Retinal pigment epithelial cell (primary cell): ENCODE data around the gene TMEM163.
"Not testable (repeated sequence)": the region's sequence is repeated elsewhere in the genome, so short reads cannot be mapped to it uniquely, and the experiment has no call there.

Source experiments
- DNase-seq: peaks from one replicate; pipeline ENCODE4 v3.0.0-alpha.2; 2010; ENCODE audit warnings: low read depth
- H3K4me3 ChIP-seq: 2 replicates; pipeline ENCODE4 v1.5.1; 2011; ENCODE audit warnings: mild to moderate bottlenecking, low read length, control low read depth, moderate library complexity
- CTCF ChIP-seq: conservative IDR thresholded peaks from 2 replicates; pipeline ENCODE4 v1.5.1; 2011; ENCODE audit warnings: low read depth, low read length, control low read depth, inconsistent platforms

The TMEM163 gene

GRCh38 chr2:134619250-134619649, 99.5 kb downstream of the TMEM163 start:
- no peak overlapping the region for H3K4me3 ChIP-seq
- DNase-seq: no peak
- no peak for TF ChIP-seq CTCF

- H3K4me3 ChIP-seq, DNase-seq: not testable (repeated sequence)
Observed at GRCh38 chr2:134615480-134615879, 103.3 kb downstream of the TMEM163 start.

GRCh38 chr2:134611316-134611715, 107.5 kb downstream of the TMEM163 start:
- TF ChIP-seq CTCF: no peak
- H3K4me3 ChIP-seq: no peak overlapping the region
- no peak for DNase-seq

GRCh38 chr2:134610871-134611270, 107.9 kb downstream of the TMEM163 start:
- DNase-seq: no peak
- TF ChIP-seq CTCF: no peak

GRCh38 chr2:134609924-134610513, 108.8 kb downstream of the TMEM163 start:
- no peak for DNase-seq
- TF ChIP-seq CTCF: no peak
- no peak overlapping the region for H3K4me3 ChIP-seq

More at GRCh38 chr2:134610871-134611270, 107.9 kb downstream of the TMEM163 start:
- H3K4me3 ChIP-seq: no peak overlapping the region

GRCh38 chr2:134603966-134604365, 114.8 kb downstream of the TMEM163 start:
- H3K4me3 ChIP-seq: no peak overlapping the region
- TF ChIP-seq CTCF: no peak
- DNase-seq: no peak

GRCh38 chr2:134602666-134603065, 116.1 kb downstream of the TMEM163 start:
- H3K4me3 ChIP-seq: no peak overlapping the region
- TF ChIP-seq CTCF: no peak
- DNase-seq: no peak
